DND-41 (cell line): ENCODE measurements around the gene HLCS.

Experiments
- ATAC-seq: fragments of 200-7000 bp; cut with Tn5 transposase; 3 replicates; pipeline ENCODE4 v1.9.1; 2021; ENCODE audit warnings: low read depth; ENCODE audit not compliant: insufficient read depth
- DNase-seq: peaks from one replicate; pipeline ENCODE4 v3.0.0-alpha.2; 2020
- H2AFZ ChIP-seq: 2 replicates; pipeline ENCODE4 v1.6.0; 2012; ENCODE audit warnings: low read depth, low read length
- H3K27ac ChIP-seq: 2 replicates; pipeline ENCODE4 v1.5.1; 2012; ENCODE audit warnings: low read length, inconsistent platforms
- H3K27me3 ChIP-seq: fragments of 200-600 bp; sonication (generic); 2 replicates; pipeline ENCODE4 v1.6.0; 2012; ENCODE audit warnings: low read length, mild to moderate bottlenecking, inconsistent platforms; ENCODE audit not compliant: insufficient read depth, poor library complexity
- H3K36me3 ChIP-seq: 2 replicates; pipeline ENCODE4 v1.5.1; 2012; ENCODE audit warnings: low read length, inconsistent platforms; ENCODE audit not compliant: insufficient read depth
- H3K4me1 ChIP-seq: 2 replicates; pipeline ENCODE4 v1.5.1; 2012; ENCODE audit warnings: mild to moderate bottlenecking, low read length; ENCODE audit not compliant: insufficient read depth
- H3K4me2 ChIP-seq: 2 replicates; pipeline ENCODE4 v1.6.0; 2012; ENCODE audit warnings: mild to moderate bottlenecking, moderate library complexity, low read length, inconsistent platforms; ENCODE audit not compliant: insufficient read depth
- H3K4me3 ChIP-seq, 2 experiments: fragments of 200-600 bp in 1 of 2; shearing (Covaris generic) in 1 of 2; 2 replicates each; pipeline ENCODE4 v1.5.1; 2012 to 2016; ENCODE audit warnings: inconsistent platforms in 2 of 2, low read length in 2 of 2, mild to moderate bottlenecking in 2 of 2, low read depth in 1 of 2, moderate library complexity in 1 of 2
- H3K79me2 ChIP-seq: 2 replicates; pipeline ENCODE4 v1.6.0; 2012; ENCODE audit warnings: low read length, inconsistent platforms; ENCODE audit not compliant: insufficient read depth
- H3K9ac ChIP-seq: 2 replicates; pipeline ENCODE4 v1.6.0; 2012; ENCODE audit warnings: low read depth, mild to moderate bottlenecking, inconsistent platforms, low read length, moderate library complexity
- H3K9me3 ChIP-seq: 2 replicates; pipeline ENCODE4 v1.5.1; 2012; ENCODE audit warnings: low read length, moderate library complexity, mild to moderate bottlenecking, inconsistent platforms; ENCODE audit not compliant: insufficient read depth, severe bottlenecking
- H4K20me1 ChIP-seq: 2 replicates; pipeline ENCODE4 v1.6.0; 2012; ENCODE audit warnings: low read length; ENCODE audit not compliant: insufficient read depth
- CTCF ChIP-seq: IDR thresholded peaks from 2 replicates; pipeline ENCODE4 v1.5.1; 2012; ENCODE audit warnings: borderline replicate concordance, low read length, moderate library complexity, mild to moderate bottlenecking; ENCODE audit not compliant: poor library complexity, severe bottlenecking; ENCODE audit errors: extremely low read depth
- EZH2 ChIP-seq: IDR thresholded peaks from 3 replicates; pipeline ENCODE4 v1.6.1; 2012; ENCODE audit warnings: borderline replicate concordance, low read depth, mild to moderate bottlenecking, moderate library complexity, low read length, inconsistent platforms; ENCODE audit not compliant: severe bottlenecking

The HLCS gene

GRCh38 chr21:36800734-36801133 is 165.7 kb downstream of the HLCS start:
- peaks cover 8% of the 10 kb centered on the region for H3K9me3 ChIP-seq
- no peaks in the 10 kb centered on the region for H3K27me3 ChIP-seq
- no peaks in the 10 kb centered on the region for H4K20me1 ChIP-seq
- no peak for ATAC-seq
- TF ChIP-seq CTCF: no peak
- no peak for TF ChIP-seq EZH2
- no peak overlapping the region for H3K9ac ChIP-seq
- H3K27ac ChIP-seq: no peak overlapping the region
- no peak overlapping the region for H3K4me3 ChIP-seq
- no peaks in the 10 kb centered on the region for H3K4me1 ChIP-seq
- H3K79me2 ChIP-seq: no peaks in the 10 kb centered on the region
- H3K36me3 ChIP-seq: no peaks in the 10 kb centered on the region; the same call in 1 of the 2 replicates
- H3K4me2 ChIP-seq: no peak overlapping the region
- no peak overlapping the region for H2AFZ ChIP-seq
- no peak for DNase-seq

GRCh38 chr21:36799869-36800268 is 166.6 kb downstream of the HLCS start:
- Histone ChIP-seq H3K27me3 (no peaks in the 10 kb centered on the region), H3K27ac (no peak overlapping the region), H2AFZ (no peak overlapping the region), H3K4me3 (no peak overlapping the region), H3K9ac (no peak overlapping the region), H3K4me2 (no peak overlapping the region), H4K20me1 (no peaks in the 10 kb centered on the region), H3K36me3 (no peaks in the 10 kb centered on the region; the same call in 1 of the 2 replicates), H3K9me3 (peaks cover 8% of the 10 kb centered on the region), H3K4me1 (no peaks in the 10 kb centered on the region), H3K79me2 (no peaks in the 10 kb centered on the region)
- no peak for ATAC-seq
- no peak for DNase-seq
- TF ChIP-seq EZH2: no peak
- TF ChIP-seq CTCF: no peak

GRCh38 chr21:36798491-36798890 is 168.0 kb downstream of the HLCS start:
- Histone ChIP-seq H2AFZ (no peak overlapping the region), H3K36me3 (no peaks in the 10 kb centered on the region; the same call in 1 of the 2 replicates), H3K4me1 (no peaks in the 10 kb centered on the region), H3K27me3 (no peaks in the 10 kb centered on the region), H3K9ac (no peak overlapping the region), H3K4me2 (no peak overlapping the region), H3K9me3 (peaks cover 8% of the 10 kb centered on the region), H3K4me3 (no peak overlapping the region), H3K27ac (no peak overlapping the region), H4K20me1 (no peaks in the 10 kb centered on the region), H3K79me2 (no peaks in the 10 kb centered on the region)
- DNase-seq: no peak
- ATAC-seq: no peak
- TF ChIP-seq EZH2: no peak
- no peak for TF ChIP-seq CTCF

- Histone ChIP-seq H3K4me2 (no peak overlapping the region), H4K20me1 (no peaks in the 10 kb centered on the region), H3K27me3 (no peaks in the 10 kb centered on the region), H3K79me2 (no peaks in the 10 kb centered on the region), H2AFZ (no peak overlapping the region), H3K9ac (no peak overlapping the region), H3K27ac (no peak overlapping the region), H3K4me1 (no peaks in the 10 kb centered on the region), H3K4me3 (no peak overlapping the region), H3K9me3 (peaks cover 8% of the 10 kb centered on the region), H3K36me3 (no peaks in the 10 kb centered on the region)
- TF ChIP-seq CTCF: no peak
- no peak for TF ChIP-seq EZH2
- no peak for DNase-seq
- no peak for ATAC-seq
These were observed 170.4 kb downstream of the HLCS start for GRCh38 chr21:36796070-36796469.
